Endothelial cell (in vitro differentiated cells): Measurements from ENCODE around the gene LRFN4. TPM values are rescaled to one million over a fixed set of nuclear protein-coding genes. Genes with fewer than 3 reads are reported as not detected.

Source experiments
- DNase-seq: peaks from one replicate; pipeline ENCODE4 v3.0.0; 2021; ENCODE audit warnings: low spot score
- H3K27ac Mint-ChIP-seq: one replicate; pipeline ENCODE4 v1.8.0; 2021; ENCODE audit warnings: mixed read lengths, inconsistent platforms; ENCODE audit not compliant: unreplicated experiment
- H3K27me3 Mint-ChIP-seq: one replicate; pipeline ENCODE4 v1.8.0; 2021; ENCODE audit warnings: mild to moderate bottlenecking, moderate library complexity, mixed read lengths, inconsistent platforms; ENCODE audit not compliant: unreplicated experiment
- H3K36me3 Mint-ChIP-seq: one replicate; pipeline ENCODE4 v1.8.0; 2021; ENCODE audit warnings: mild to moderate bottlenecking, low read depth, mixed read lengths, inconsistent platforms; ENCODE audit not compliant: unreplicated experiment
- H3K4me1 Mint-ChIP-seq: one replicate; pipeline ENCODE4 v1.8.0; 2021; ENCODE audit warnings: mild to moderate bottlenecking, mixed read lengths, inconsistent platforms; ENCODE audit not compliant: unreplicated experiment
- H3K4me3 Mint-ChIP-seq: one replicate; pipeline ENCODE4 v1.8.0; 2021; ENCODE audit warnings: mild to moderate bottlenecking, mixed read lengths, inconsistent platforms; ENCODE audit not compliant: unreplicated experiment
- H3K9me3 Mint-ChIP-seq: one replicate; pipeline ENCODE4 v1.8.0; 2021; ENCODE audit warnings: mixed read lengths, inconsistent platforms; ENCODE audit not compliant: unreplicated experiment
- total RNA-seq: library from RNA; stranded (reverse); fragmentation: NEBNext Ultra II Directional; extraction: Animal tissue kit (Norgen Biotek cat#: 25700); gene quantifications from one replicate; pipeline ENCODE4 v1.2.1, GENCODE V29; 2021; ENCODE audit not compliant: unreplicated experiment
- TF ChIP-seq, protein P1 (sequence below): fragments of 200-600 bp; sonication (generic); IDR thresholded peaks from one replicate; pipeline ENCODE4 v1.5.0; 2021; ENCODE audit warnings: antibody characterized with exemption; ENCODE audit not compliant: unreplicated experiment

LRFN4 gene
- total RNA-seq, 1 donor from 2014 or later: 21.4 TPM

DNA sequence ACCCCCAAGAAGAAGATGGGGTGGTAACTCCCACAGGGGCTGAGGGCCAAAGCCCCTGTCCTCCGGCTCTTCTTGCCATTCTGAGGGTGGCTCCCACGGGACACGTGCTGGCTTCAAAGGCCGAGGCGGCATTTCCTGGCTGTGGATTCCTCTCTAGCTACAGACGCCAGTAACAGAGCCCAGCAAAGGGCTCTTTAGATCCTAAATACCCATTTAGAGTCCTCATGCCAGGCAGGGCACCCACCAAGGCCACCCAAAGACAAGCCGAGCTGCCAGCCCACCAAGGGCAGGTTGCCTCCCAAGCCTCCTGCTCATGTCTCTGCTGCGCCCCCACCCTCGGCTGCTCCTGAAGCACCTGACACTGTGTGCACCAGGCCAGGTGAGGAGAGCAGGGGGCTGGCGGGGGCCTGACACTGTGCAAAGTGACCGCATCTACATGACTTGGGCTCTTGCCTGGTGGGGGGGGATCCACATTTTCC, 5.7 kb downstream of the LRFN4 start:
- Mint-ChIP-seq H3K36me3 (no peaks in the 10 kb centered on the region), H3K9me3 (no peaks in the 10 kb centered on the region), H3K27me3 (peaks cover 5% of the 10 kb centered on the region), H3K27ac (no peak overlapping the region), H3K4me1 (peaks cover 4% of the 10 kb centered on the region), H3K4me3 (no peak overlapping the region)
- TF ChIP-seq, protein P1, sequence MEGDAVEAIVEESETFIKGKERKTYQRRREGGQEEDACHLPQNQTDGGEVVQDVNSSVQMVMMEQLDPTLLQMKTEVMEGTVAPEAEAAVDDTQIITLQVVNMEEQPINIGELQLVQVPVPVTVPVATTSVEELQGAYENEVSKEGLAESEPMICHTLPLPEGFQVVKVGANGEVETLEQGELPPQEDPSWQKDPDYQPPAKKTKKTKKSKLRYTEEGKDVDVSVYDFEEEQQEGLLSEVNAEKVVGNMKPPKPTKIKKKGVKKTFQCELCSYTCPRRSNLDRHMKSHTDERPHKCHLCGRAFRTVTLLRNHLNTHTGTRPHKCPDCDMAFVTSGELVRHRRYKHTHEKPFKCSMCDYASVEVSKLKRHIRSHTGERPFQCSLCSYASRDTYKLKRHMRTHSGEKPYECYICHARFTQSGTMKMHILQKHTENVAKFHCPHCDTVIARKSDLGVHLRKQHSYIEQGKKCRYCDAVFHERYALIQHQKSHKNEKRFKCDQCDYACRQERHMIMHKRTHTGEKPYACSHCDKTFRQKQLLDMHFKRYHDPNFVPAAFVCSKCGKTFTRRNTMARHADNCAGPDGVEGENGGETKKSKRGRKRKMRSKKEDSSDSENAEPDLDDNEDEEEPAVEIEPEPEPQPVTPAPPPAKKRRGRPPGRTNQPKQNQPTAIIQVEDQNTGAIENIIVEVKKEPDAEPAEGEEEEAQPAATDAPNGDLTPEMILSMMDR: no peak
- DNase-seq: no peak

DNA sequence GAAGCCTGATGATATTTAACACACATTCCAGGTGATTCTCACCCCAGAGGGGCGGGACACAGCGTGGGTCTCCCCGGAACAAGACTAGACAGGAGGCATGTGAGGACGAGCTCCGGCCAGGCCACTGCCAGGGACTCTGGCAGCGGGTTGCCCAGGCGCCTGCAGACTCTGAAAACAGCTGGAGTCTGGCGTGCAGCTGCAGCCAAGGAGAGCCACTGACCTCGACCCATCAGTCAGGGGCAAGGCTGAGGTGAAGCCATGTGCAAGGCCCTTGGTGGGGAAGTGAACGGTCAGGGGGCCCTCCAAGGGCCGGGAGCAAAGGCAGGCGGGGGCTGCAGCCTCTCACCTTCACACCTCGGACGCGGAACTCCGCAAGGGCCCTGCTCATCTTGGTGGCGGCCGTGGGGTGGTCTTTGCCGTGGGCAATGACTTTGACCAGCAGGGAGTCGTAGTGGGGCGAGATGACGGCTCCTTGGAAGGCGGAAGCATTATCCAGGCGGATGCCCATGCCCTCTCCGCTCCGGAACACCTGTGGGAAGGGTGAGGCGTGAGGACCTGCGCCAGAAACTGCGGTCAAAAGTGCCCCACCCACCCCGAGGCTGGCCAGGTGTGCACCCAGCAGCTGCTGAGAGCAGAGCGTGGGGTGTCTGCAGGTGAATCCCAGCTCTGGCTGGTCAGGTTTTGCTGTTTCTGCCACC, 6.7 kb downstream of the LRFN4 start:
- Mint-ChIP-seq H3K36me3 (peaks cover 3% of the 10 kb centered on the region), H3K27ac (no peak overlapping the region), H3K4me3 (no peak overlapping the region), H3K27me3 (peaks cover 6% of the 10 kb centered on the region), H3K9me3 (no peaks in the 10 kb centered on the region), H3K4me1 (peaks cover 4% of the 10 kb centered on the region)
- no peak for DNase-seq
- TF ChIP-seq, protein P1: no peak

- Mint-ChIP-seq H3K27me3 (peaks cover 6% of the 10 kb centered on the region), H3K9me3 (no peaks in the 10 kb centered on the region), H3K27ac (no peak overlapping the region), H3K4me1 (peaks cover 4% of the 10 kb centered on the region), H3K4me3 (no peak overlapping the region), H3K36me3 (peaks cover 3% of the 10 kb centered on the region)
- DNase-seq: no peak
- TF ChIP-seq, protein P1: no peak
Observed at GRCh38 chr11:66864172-66864901, 7.5 kb downstream of the LRFN4 start.

- TF ChIP-seq, protein P1: no peak
- Mint-ChIP-seq H3K4me3 (no peak overlapping the region), H3K4me1 (peaks cover 4% of the 10 kb centered on the region), H3K27me3 (peaks cover 9% of the 10 kb centered on the region), H3K36me3 (peaks cover 3% of the 10 kb centered on the region), H3K9me3 (no peaks in the 10 kb centered on the region), H3K27ac (no peak overlapping the region)
- no peak for DNase-seq
Observed at GRCh38 chr11:66864924-66865697, 8.2 kb downstream of the LRFN4 start.
